HEK293 (cell line): ENCODE measurements around the gene PCCA.

Experiments used
- CTCF ChIA-PET: fragments of 350-600 bp; formaldehyde crosslinking; extraction: SDS; loops from one replicate; lab custom pipeline; 2021; ENCODE audit warnings: antibody characterized with exemption; lab: Yijun Ruan, JAX
- POLR2A ChIA-PET: fragments of 300-600 bp; formaldehyde crosslinking; extraction: SDS; loops from one replicate; lab custom pipeline; 2020; ENCODE audit warnings: antibody characterized with exemption, inconsistent platforms; lab: Yijun Ruan, JAX
- H3K27ac ChIP-seq: fragments of 200-500 bp; sonication (Bioruptor generic); 2 replicates; pipeline ENCODE4 v1.5.1; 2014; ENCODE audit warnings: low read depth, low read length, control low read depth, inconsistent platforms; ENCODE audit errors: extremely low read depth
- H3K36me3 ChIP-seq, 2 experiments: fragments of 200-500 bp in 1 of 2; sonication (Bioruptor generic) in 1 of 2; 1 replicate in 1 of 2; 2 replicates in 1 of 2; pipeline ENCODE4 v1.5.1; 2014 to 2017; ENCODE audit warnings: inconsistent platforms in 2 of 2, low read length in 2 of 2; ENCODE audit not compliant: control insufficient read depth in 2 of 2, insufficient read depth in 1 of 2
- H3K4me1 ChIP-seq: fragments of 200-500 bp; sonication (Bioruptor generic); 2 replicates; pipeline ENCODE4 v1.5.1; 2014; ENCODE audit warnings: mild to moderate bottlenecking, low read length, inconsistent platforms; ENCODE audit not compliant: control insufficient read depth, insufficient read depth
- H3K4me3 ChIP-seq: 2 replicates; pipeline ENCODE4 v1.5.1; 2011; ENCODE audit warnings: low read depth, mild to moderate bottlenecking, control low read depth, low read length, moderate library complexity
- H3K9me3 ChIP-seq: fragments of 200-500 bp; sonication (Bioruptor generic); 2 replicates; pipeline ENCODE4 v1.5.1; 2014; ENCODE audit warnings: low read depth, low read length, inconsistent platforms; ENCODE audit not compliant: control insufficient read depth, insufficient read depth
- FEZF1 ChIP-seq: fragments of 450-650 bp; formaldehyde crosslinking; IDR thresholded peaks from 2 replicates; pipeline ENCODE4 v1.5.1; 2016; ENCODE audit warnings: missing biosample characterization, missing genetic modification characterization
- GFI1B ChIP-seq: fragments of 450-650 bp; formaldehyde crosslinking; IDR thresholded peaks from 2 replicates; pipeline ENCODE4 v1.5.1; 2016; ENCODE audit warnings: missing biosample characterization, missing genetic modification characterization
- HIC1 ChIP-seq: fragments of 450-650 bp; formaldehyde crosslinking; IDR thresholded peaks from 2 replicates; pipeline ENCODE4 v1.5.1; 2016; ENCODE audit warnings: missing biosample characterization, missing genetic modification characterization
- KLF16 ChIP-seq: fragments of 450-650 bp; formaldehyde crosslinking; IDR thresholded peaks from 2 replicates; pipeline ENCODE4 v1.5.1; 2017; ENCODE audit warnings: missing biosample characterization, missing genetic modification characterization
- REST ChIP-seq: fragments of 450-650 bp; formaldehyde crosslinking; IDR thresholded peaks from 2 replicates; pipeline ENCODE4 v1.5.1; 2016; ENCODE audit warnings: missing biosample characterization, missing genetic modification characterization
- SCRT2 ChIP-seq: fragments of 450-650 bp; formaldehyde crosslinking; IDR thresholded peaks from 2 replicates; pipeline ENCODE4 v1.5.1; 2016; ENCODE audit warnings: missing biosample characterization, missing genetic modification characterization
- SP7 ChIP-seq: fragments of 450-650 bp; formaldehyde crosslinking; IDR thresholded peaks from 2 replicates; pipeline ENCODE4 v1.5.1; 2016; ENCODE audit warnings: missing biosample characterization, missing genetic modification characterization
- ZBTB26 ChIP-seq: fragments of 450-650 bp; formaldehyde crosslinking; optimal IDR thresholded peaks from 2 replicates; pipeline ENCODE3; 2016; ENCODE audit warnings: missing biosample characterization, mild to moderate bottlenecking, missing genetic modification characterization
- ZBTB6 ChIP-seq: fragments of 450-650 bp; formaldehyde crosslinking; IDR thresholded peaks from 2 replicates; pipeline ENCODE4 v1.5.1; 2017; ENCODE audit warnings: missing biosample characterization, missing genetic modification characterization
- ZNF10 ChIP-seq: fragments of 450-650 bp; formaldehyde crosslinking; IDR thresholded peaks from 2 replicates; pipeline ENCODE4 v1.5.1; 2017; ENCODE audit warnings: missing biosample characterization, missing genetic modification characterization
- ZNF146 ChIP-seq: fragments of 450-650 bp; formaldehyde crosslinking; IDR thresholded peaks from 2 replicates; pipeline ENCODE4 v1.5.1; 2016; ENCODE audit warnings: missing biosample characterization, missing genetic modification characterization
- ZNF169 ChIP-seq: fragments of 450-650 bp; formaldehyde crosslinking; IDR thresholded peaks from 2 replicates; pipeline ENCODE4 v1.5.1; 2016; ENCODE audit warnings: missing biosample characterization, missing genetic modification characterization
- ZNF174 ChIP-seq: fragments of 450-650 bp; formaldehyde crosslinking; IDR thresholded peaks from 2 replicates; pipeline ENCODE4 v1.5.0; 2017; ENCODE audit warnings: missing biosample characterization, mild to moderate bottlenecking, missing genetic modification characterization
- ZNF19 ChIP-seq: fragments of 450-650 bp; formaldehyde crosslinking; IDR thresholded peaks from 2 replicates; pipeline ENCODE4; 2016; ENCODE audit warnings: missing biosample characterization, missing genetic modification characterization, low read depth
- ZNF280D ChIP-seq: fragments of 450-650 bp; formaldehyde crosslinking; IDR thresholded peaks from 2 replicates; pipeline ENCODE4 v1.5.1; 2016; ENCODE audit warnings: missing biosample characterization, missing genetic modification characterization
- ZNF324 ChIP-seq: fragments of 450-650 bp; formaldehyde crosslinking; IDR thresholded peaks from 2 replicates; pipeline ENCODE4 v1.5.1; 2016; ENCODE audit warnings: missing biosample characterization, missing genetic modification characterization
- ZNF354C ChIP-seq: fragments of 450-650 bp; formaldehyde crosslinking; IDR thresholded peaks from 2 replicates; pipeline ENCODE4 v1.5.1; 2016; ENCODE audit warnings: missing biosample characterization, missing genetic modification characterization, low read depth, borderline replicate concordance
- ZNF830 ChIP-seq: fragments of 450-650 bp; IDR thresholded peaks from 2 replicates; pipeline ENCODE4 v1.5.0; 2018; ENCODE audit warnings: missing biosample characterization, missing genetic modification characterization, low read depth, mild to moderate bottlenecking, moderate library complexity
- ZSCAN16 ChIP-seq: fragments of 450-650 bp; formaldehyde crosslinking; IDR thresholded peaks from 2 replicates; pipeline ENCODE4 v1.5.1; 2016; ENCODE audit warnings: missing biosample characterization, missing genetic modification characterization

PCCA gene

GRCh38 chr13:100302391-100302790 is 213.5 kb downstream of the PCCA start:
- ChIA-PET POLR2A (no interaction called here), CTCF (no interaction called here)
- Histone ChIP-seq H3K27ac (no peak overlapping the region), H3K4me1 (no peaks in the 10 kb centered on the region; the same call in 1 of the 2 replicates), H3K4me3 (no peak overlapping the region), H3K36me3 (no peaks in the 10 kb centered on the region), H3K9me3 (no peaks in the 10 kb centered on the region)
- TF ChIP-seq HIC1 (tag by site-specific recombination): no peak
- no peak for TF ChIP-seq FEZF1 (tag by site-specific recombination)
- TF ChIP-seq ZBTB6 (tag by site-specific recombination): no peak
- TF ChIP-seq ZNF354C: no peak
- TF ChIP-seq ZNF280D (tag by site-specific recombination): no peak
- TF ChIP-seq KLF16 (tag by site-specific recombination): no peak
- TF ChIP-seq ZBTB26: no peak
- TF ChIP-seq ZSCAN16 (tag by site-specific recombination): no peak
- no peak for TF ChIP-seq ZNF169 (tag by site-specific recombination)
- TF ChIP-seq ZNF146 (tag by site-specific recombination): no peak
- no peak for TF ChIP-seq REST (tag by site-specific recombination)
- TF ChIP-seq SP7 (tag by site-specific recombination): no peak
- no peak for TF ChIP-seq ZNF10 (tag by site-specific recombination)
- TF ChIP-seq ZNF19 (tag by site-specific recombination): no peak
- no peak for TF ChIP-seq ZNF324 (tag by site-specific recombination)
- no peak for TF ChIP-seq ZNF830 (tag by site-specific recombination)
- no peak for TF ChIP-seq SCRT2 (tag by site-specific recombination)
- no peak for TF ChIP-seq ZNF174 (tag by site-specific recombination)
- TF ChIP-seq GFI1B (tag by site-specific recombination): no peak
